ENCODE results near the gene SEC11A.

Gene SEC11A

DNA sequence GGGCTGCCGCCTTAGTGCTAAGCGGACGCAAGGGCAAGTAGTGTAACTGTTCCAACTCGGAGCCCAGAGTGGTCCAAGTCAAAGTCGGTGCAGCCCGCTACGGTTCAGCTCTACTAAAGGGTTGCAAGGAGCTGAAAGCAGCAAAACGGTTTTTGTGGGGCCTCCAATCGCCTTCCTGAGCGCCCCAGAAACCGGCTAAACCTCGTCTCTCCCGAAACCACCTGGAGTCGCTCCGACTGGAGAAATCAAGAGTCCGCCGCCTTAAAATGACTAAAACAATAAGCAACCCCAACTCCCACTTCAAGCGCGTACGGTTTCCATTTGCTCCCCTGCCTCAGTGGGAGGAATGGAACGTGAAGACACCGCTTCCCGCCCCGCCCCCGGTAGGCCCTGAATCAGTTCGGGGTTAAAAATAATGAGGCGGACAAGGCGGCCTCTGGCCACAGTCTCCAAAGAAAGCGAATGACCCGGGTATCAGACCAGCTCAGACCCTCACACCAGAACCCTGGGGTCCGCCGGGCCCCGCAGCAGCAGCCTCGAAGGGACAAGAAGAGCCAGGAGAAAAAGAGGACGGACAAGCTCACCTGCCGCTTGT is 401 bp downstream of the SEC11A start:
- Histone ChIP-seq H3K9me3 (ENCODE audit: severe bottlenecking) (no peaks in the 10 kb centered on the region), H3K4me3 (ENCODE audit: low read depth, low read length) (peak overlapping the region; percentile 91), H3K27me3 (ENCODE audit: insufficient read depth, low read depth, severe bottlenecking) (no peaks in the 10 kb centered on the region), H3K36me3 (peaks cover 17% of the 10 kb centered on the region), H3K27ac (peak overlapping the region; percentile 94)
- DNase-seq: peak; percentile 17
- TF ChIP-seq, protein P1, sequence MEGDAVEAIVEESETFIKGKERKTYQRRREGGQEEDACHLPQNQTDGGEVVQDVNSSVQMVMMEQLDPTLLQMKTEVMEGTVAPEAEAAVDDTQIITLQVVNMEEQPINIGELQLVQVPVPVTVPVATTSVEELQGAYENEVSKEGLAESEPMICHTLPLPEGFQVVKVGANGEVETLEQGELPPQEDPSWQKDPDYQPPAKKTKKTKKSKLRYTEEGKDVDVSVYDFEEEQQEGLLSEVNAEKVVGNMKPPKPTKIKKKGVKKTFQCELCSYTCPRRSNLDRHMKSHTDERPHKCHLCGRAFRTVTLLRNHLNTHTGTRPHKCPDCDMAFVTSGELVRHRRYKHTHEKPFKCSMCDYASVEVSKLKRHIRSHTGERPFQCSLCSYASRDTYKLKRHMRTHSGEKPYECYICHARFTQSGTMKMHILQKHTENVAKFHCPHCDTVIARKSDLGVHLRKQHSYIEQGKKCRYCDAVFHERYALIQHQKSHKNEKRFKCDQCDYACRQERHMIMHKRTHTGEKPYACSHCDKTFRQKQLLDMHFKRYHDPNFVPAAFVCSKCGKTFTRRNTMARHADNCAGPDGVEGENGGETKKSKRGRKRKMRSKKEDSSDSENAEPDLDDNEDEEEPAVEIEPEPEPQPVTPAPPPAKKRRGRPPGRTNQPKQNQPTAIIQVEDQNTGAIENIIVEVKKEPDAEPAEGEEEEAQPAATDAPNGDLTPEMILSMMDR (IDR thresholded peaks at IDR 0.05; ENCODE audit: low read depth, low read length): no peak

DNA sequence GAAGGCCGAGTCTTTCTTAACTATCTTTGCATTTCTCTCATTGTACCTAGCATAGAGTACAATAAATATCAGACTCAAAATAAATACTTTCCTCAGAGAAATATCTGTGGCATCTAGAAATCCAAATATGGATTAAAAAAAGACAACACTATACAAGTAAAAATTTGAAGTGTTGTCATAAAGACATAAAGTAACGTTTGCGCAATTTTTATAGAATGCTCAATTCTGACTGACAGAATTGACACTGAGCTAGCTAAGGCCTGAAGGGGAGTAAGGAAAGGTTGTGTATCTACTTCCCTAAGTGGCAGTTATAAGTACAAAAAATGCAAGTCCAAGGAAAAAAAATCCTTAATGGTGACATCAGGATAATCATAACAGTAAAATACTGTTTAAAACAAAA is 1.1 kb downstream of the SEC11A start:
- no peak for DNase-seq
- peak overlapping the region; percentile 94; the same call in 1 of the 2 replicates for H3K27ac ChIP-seq
- TF ChIP-seq, protein P1 (IDR thresholded peaks at IDR 0.05; ENCODE audit: low read depth, low read length): no peak
- H3K36me3 ChIP-seq: peaks cover 24% of the 10 kb centered on the region
- H3K27me3 ChIP-seq (ENCODE audit: insufficient read depth, low read depth, severe bottlenecking): no peaks in the 10 kb centered on the region
- peak overlapping the region; percentile 91 for H3K4me3 ChIP-seq (ENCODE audit: low read depth, low read length)
- H3K9me3 ChIP-seq (ENCODE audit: severe bottlenecking): no peaks in the 10 kb centered on the region

DNA sequence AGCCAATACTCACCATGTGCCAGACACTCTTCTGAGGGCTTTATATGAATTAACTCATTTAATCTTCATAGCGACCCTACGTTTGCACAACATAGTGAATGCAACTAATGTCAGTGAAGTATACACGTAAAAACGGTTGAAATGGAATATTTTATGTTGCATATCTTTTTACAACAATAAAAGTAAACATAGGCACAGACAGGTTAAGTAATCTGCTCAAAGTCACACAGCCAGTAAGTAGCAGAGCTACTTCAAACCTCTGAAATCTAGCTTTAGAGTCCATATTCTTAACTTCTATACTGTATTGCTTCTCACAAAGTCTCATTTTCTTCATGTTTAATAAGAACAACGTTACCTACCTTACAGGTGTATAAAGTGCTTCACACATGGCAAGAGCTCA is 1.6 kb downstream of the SEC11A start:
- H3K36me3 ChIP-seq: peaks cover 29% of the 10 kb centered on the region
- H3K4me3 ChIP-seq (ENCODE audit: low read depth, low read length): peak overlapping the region; percentile 91
- H3K27ac ChIP-seq: no peak overlapping the region
- TF ChIP-seq, protein P1 (IDR thresholded peaks at IDR 0.05; ENCODE audit: low read depth, low read length): no peak
- H3K27me3 ChIP-seq (ENCODE audit: insufficient read depth, low read depth, severe bottlenecking): no peaks in the 10 kb centered on the region
- DNase-seq: no peak
- H3K9me3 ChIP-seq (ENCODE audit: severe bottlenecking): no peaks in the 10 kb centered on the region

DNA sequence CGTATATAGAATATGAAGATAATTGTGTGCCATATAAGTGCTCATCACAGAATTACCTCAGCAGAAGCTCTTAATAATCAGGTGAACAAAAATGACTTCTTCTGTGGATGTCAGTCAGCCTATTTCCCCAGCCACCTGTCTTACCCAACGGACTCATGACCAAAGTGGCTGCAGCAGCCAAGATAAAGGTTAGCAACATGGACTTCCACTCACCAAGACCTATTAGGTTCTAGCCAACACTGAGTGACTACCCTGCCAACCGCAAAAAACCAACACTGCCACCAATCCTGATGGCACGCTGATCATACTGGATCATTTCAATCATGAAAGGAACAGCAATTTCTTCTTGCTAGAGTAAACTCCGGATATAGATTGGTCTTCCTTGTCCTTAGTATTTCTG is 12.1 kb downstream of the SEC11A start:
- Histone ChIP-seq H3K27ac (no peak overlapping the region), H3K36me3 (peaks cover 15% of the 10 kb centered on the region), H3K4me3 (ENCODE audit: low read depth, low read length) (no peak overlapping the region), H3K9me3 (ENCODE audit: severe bottlenecking) (no peaks in the 10 kb centered on the region), H3K27me3 (ENCODE audit: insufficient read depth, low read depth, severe bottlenecking) (no peaks in the 10 kb centered on the region)
- no peak for DNase-seq
- TF ChIP-seq, protein P1 (IDR thresholded peaks at IDR 0.05; ENCODE audit: low read depth, low read length): no peak

DNA sequence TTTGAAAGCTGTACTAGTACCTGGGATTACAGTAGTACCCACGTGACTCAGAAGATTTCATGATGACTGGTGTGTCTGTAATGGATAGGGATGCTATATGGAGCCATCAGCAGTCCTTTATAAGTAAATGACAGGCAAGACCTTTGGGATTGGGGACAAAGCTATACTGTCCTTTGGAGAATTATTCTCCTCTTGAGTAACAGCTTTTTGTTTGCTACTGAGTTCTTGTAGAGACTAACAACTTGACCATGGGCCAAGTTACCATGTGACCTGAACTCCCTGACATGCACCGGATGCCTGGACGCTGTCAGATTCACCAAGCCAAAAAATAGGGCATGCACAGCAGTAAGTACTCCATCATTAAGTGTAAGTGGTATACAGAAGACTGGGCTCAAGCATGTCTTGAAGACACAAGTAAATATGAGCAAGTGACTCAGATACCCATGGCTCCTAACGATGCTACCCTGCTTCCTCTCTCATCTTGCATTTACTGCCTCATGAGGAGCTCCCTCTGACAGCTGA is 12.9 kb downstream of the SEC11A start:
- Histone ChIP-seq H3K4me3 (ENCODE audit: low read depth, low read length) (no peak overlapping the region), H3K9me3 (ENCODE audit: severe bottlenecking) (no peaks in the 10 kb centered on the region), H3K27me3 (ENCODE audit: insufficient read depth, low read depth, severe bottlenecking) (no peaks in the 10 kb centered on the region), H3K36me3 (peaks cover 15% of the 10 kb centered on the region), H3K27ac (no peak overlapping the region)
- DNase-seq: no peak
- TF ChIP-seq, protein P1 (IDR thresholded peaks at IDR 0.05; ENCODE audit: low read depth, low read length): no peak

Measured in WERI-Rb-1 (cell line).